AG04450 (cell line): Measurements from ENCODE around the gene FCRL3. TPM values are rescaled to one million over a fixed set of nuclear protein-coding genes. Genes with fewer than 3 reads are reported as not detected.

ENCODE experiments used
- CTCF ChIA-PET: fragments of 300-600, 350-600 bp; formaldehyde crosslinking; extraction: SDS; loops from one replicate; lab custom pipeline; 2022; ENCODE audit warnings: antibody characterized with exemption, inconsistent platforms; lab: Charles Lee
- POLR2A ChIA-PET: fragments of 350-600 bp; formaldehyde crosslinking; extraction: SDS; loops from one replicate; lab custom pipeline; 2021; ENCODE audit warnings: antibody characterized with exemption, inconsistent platforms; lab: Yijun Ruan, JAX
- DNase-seq: peaks from one replicate; pipeline ENCODE4 v3.0.0-alpha.2; 2011; ENCODE audit warnings: low read depth, low spot score
- H3K27ac ChIP-seq: one replicate; pipeline ENCODE4 v1.5.1; 2012; ENCODE audit warnings: low read depth, low read length, control low read depth
- H3K27me3 ChIP-seq: one replicate; pipeline ENCODE4 v1.6.0; 2012; ENCODE audit warnings: low read length; ENCODE audit not compliant: control insufficient read depth, insufficient read depth
- H3K4me3 ChIP-seq: 2 replicates; pipeline ENCODE4 v1.5.1; 2011; ENCODE audit warnings: mild to moderate bottlenecking, low read depth, low read length, control low read depth
- H3K9me3 ChIP-seq: 2 replicates; pipeline ENCODE4 v1.5.1; 2012; ENCODE audit warnings: low read length; ENCODE audit not compliant: control insufficient read depth, insufficient read depth
- CTCF ChIP-seq: IDR thresholded peaks from 2 replicates; pipeline ENCODE4 v1.5.1; 2011; ENCODE audit warnings: low read depth, low read length, control low read depth, inconsistent platforms
- polyA plus RNA-seq: library from polyadenylated mRNA; depleted of rRNA; stranded (reverse); fragments of >200 nt; gene quantifications from 2 replicates; pipeline ENCODE4 v1.2.3, GENCODE V29; 2011

FCRL3 gene
- polyA plus RNA-seq, 1 experiment, result not detected

- ChIA-PET CTCF (no interaction called here), POLR2A (no interaction called here)
- H3K27ac ChIP-seq, result no peak overlapping the region
- no peak for TF ChIP-seq CTCF
- no peaks in the 10 kb centered on the region for H3K9me3 ChIP-seq
- H3K27me3 ChIP-seq, result no peaks in the 10 kb centered on the region
- no peak for DNase-seq
- no peak overlapping the region for H3K4me3 ChIP-seq
Observed at GRCh38 chr1:157659576-157660247, 40.9 kb downstream of the FCRL3 start.

- Histone ChIP-seq H3K9me3 (no peaks in the 10 kb centered on the region), H3K27me3 (no peaks in the 10 kb centered on the region), H3K27ac (no peak overlapping the region), H3K4me3 (no peak overlapping the region)
- POLR2A ChIA-PET, result no interaction called here
- DNase-seq, result no peak
- no peak for TF ChIP-seq CTCF
- CTCF ChIA-PET, result no interaction called here
Observed at GRCh38 chr1:157658571-157658970, 42.0 kb downstream of the FCRL3 start.

- ChIA-PET POLR2A (no interaction called here), CTCF (interaction anchor here (1.0 kb wide), 1 partner anchor 74 kb away, joined by 4 read pairs; no protein-coding TSS in a partner anchor)
- Histone ChIP-seq H3K4me3 (no peak overlapping the region), H3K9me3 (no peaks in the 10 kb centered on the region), H3K27ac (no peak overlapping the region), H3K27me3 (no peaks in the 10 kb centered on the region)
- no peak for DNase-seq
- no peak for TF ChIP-seq CTCF
Observed at GRCh38 chr1:157653494-157653873, 47.1 kb downstream of the FCRL3 start.

- POLR2A ChIA-PET, result no interaction called here
- H3K4me3 ChIP-seq, result no peak overlapping the region
- no peaks in the 10 kb centered on the region for H3K9me3 ChIP-seq
- no peak overlapping the region for H3K27ac ChIP-seq
- TF ChIP-seq CTCF, result no peak
- DNase-seq, result no peak
- H3K27me3 ChIP-seq, result no peaks in the 10 kb centered on the region
- CTCF ChIA-PET, result interaction anchor here (1.0 kb wide), 1 partner anchor 74 kb away, joined by 4 read pairs; no protein-coding TSS in a partner anchor
Observed at GRCh38 chr1:157652859-157653493, 47.6 kb downstream of the FCRL3 start.

GRCh38 chr1:157648317-157648716, 52.3 kb downstream of the FCRL3 start:
- H3K27ac ChIP-seq, result no peak overlapping the region
- no peak for TF ChIP-seq CTCF
- no peak for DNase-seq
- ChIA-PET CTCF (interaction anchor here (0.6 kb wide), 1 partner anchor 13 kb away, joined by 3 read pairs; no protein-coding TSS in a partner anchor), POLR2A (no interaction called here)
- no peak overlapping the region for H3K4me3 ChIP-seq
- H3K9me3 ChIP-seq, result no peaks in the 10 kb centered on the region
- H3K27me3 ChIP-seq, result no peaks in the 10 kb centered on the region
